Retinal pigment epithelial cell (primary cell): ENCODE measurements around the gene ALLC.
A peak's percentile ranks its signal among the peaks of the same experiment; 100 is the strongest.

Experiments used
- DNase-seq: peaks from one replicate; pipeline ENCODE4 v3.0.0-alpha.2; 2010; ENCODE audit warnings: low read depth
- H3K4me3 ChIP-seq: 2 replicates; pipeline ENCODE4 v1.5.1; 2011; ENCODE audit warnings: mild to moderate bottlenecking, low read length, control low read depth, moderate library complexity
- CTCF ChIP-seq: conservative IDR thresholded peaks from 2 replicates; pipeline ENCODE4 v1.5.1; 2011; ENCODE audit warnings: low read depth, low read length, control low read depth, inconsistent platforms

ALLC gene

GRCh38 chr2:3661149-3661660 lies 3.2 kb downstream of the ALLC start:
- no peak for DNase-seq
- no peak overlapping the region for H3K4me3 ChIP-seq
- TF ChIP-seq CTCF: no peak

- DNase-seq: no peak
These were observed 4.2 kb downstream of the ALLC start for GRCh38 chr2:3662239-3662638.

GRCh38 chr2:3664118-3664517 lies 6.1 kb downstream of the ALLC start:
- no peak overlapping the region for H3K4me3 ChIP-seq
- no peak for DNase-seq
- no peak for TF ChIP-seq CTCF

More at GRCh38 chr2:3662239-3662638, 4.2 kb downstream of the ALLC start:
- no peak overlapping the region for H3K4me3 ChIP-seq
- peak; percentile 10 for TF ChIP-seq CTCF

DNA sequence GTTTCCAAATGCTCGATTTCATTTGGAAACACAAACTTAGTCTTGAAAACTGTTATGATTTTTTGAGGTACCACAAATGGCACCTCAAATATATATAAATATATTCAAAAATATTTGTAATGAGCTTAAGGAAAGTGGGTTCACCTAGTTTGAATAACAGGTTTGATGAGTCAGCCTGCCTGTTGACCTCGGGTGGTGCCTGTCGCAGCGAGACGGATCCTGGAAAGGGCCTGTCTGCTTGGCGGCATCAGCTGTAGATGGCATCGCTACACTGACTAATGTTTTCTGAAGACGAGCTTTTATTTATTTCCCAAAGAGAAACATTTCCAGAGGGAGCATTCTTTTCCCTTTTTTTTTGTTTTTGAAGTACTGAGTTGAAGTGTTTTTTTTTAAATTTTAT lies 6.9 kb downstream of the ALLC start:
- H3K4me3 ChIP-seq: no peak overlapping the region
- TF ChIP-seq CTCF: no peak
- DNase-seq: no peak

DNA sequence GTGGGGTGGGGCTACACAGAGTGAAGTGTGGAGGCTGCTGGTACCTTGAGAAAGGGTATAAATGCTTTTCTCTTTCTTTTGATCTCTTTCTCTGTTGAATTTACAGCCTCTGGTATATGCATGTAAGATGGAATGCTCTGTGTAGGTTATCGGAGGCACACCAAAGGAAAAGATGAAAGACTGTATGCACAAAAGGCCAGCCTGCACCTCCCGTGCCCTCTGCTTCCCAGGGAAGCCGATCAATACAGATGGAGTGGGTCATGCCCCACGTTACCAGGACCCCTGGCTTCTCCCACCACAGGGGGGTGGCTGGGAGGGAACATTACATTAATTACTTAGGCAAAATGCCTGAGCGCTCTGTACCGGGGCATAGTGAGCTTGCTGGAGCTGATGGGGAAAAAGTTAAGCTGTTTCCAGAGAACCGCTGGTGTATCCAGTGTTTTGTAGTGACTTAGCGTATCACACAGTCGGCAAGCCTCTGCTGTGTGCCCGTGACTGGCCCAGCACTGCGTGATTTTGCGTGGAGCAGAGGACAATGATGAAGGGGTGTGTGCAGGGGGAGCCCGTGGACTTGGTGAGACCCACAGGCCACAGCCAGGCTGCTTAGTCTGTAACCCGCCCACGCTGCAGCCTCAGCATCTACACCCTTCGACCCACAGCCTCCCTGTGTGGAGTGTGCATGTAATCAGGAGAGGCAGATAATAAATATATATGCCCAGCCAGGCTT lies 8.0 kb downstream of the ALLC start:
- DNase-seq: no peak
- H3K4me3 ChIP-seq: no peak overlapping the region
- TF ChIP-seq CTCF: no peak

GRCh38 chr2:3666613-3666975 lies 8.6 kb downstream of the ALLC start:
- no peak for DNase-seq
- TF ChIP-seq CTCF: no peak
- H3K4me3 ChIP-seq: no peak overlapping the region

DNA sequence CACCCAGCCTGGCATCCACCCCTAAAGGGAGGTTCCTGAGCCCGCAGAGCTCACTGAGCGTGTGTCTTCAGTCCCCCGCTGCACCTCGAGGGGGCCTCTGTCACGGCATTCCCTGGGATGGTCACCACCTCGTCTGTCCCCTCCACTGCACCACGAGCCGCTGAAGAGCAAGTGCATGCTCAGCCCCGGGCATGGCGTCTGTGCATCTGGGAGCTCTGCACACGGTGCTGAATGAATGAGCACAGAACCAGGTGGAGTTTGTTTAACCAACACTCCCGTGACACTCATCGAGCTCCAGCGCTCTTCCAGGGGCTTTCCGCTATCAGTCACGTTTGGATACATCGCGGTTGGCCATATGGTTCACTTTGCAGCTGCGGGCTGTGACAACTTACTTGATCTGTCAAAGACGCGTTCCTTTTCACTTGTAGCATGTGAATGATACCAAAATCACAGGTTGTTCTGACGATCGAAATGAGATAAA lies 9.2 kb downstream of the ALLC start:
- no peak for DNase-seq
- no peak overlapping the region for H3K4me3 ChIP-seq

More for the DNA sequence above, 9.2 kb downstream of the ALLC start:
- TF ChIP-seq CTCF: no peak
